Nephron progenitor cell (in vitro differentiated cells): Measurements from ENCODE around the gene MBTD1.
"Not testable (repeated sequence)": the region's sequence is repeated elsewhere in the genome, so short reads cannot be mapped to it uniquely, and the experiment has no call there.

ENCODE experiments used
- DNase-seq: peaks from one replicate; pipeline ENCODE4 v3.0.0; 2021
- H3K27ac Mint-ChIP-seq: 2 replicates; pipeline ENCODE4 v1.8.0; 2021; ENCODE audit warnings: mild to moderate bottlenecking, moderate library complexity, mixed read lengths
- H3K27me3 Mint-ChIP-seq: 2 replicates; pipeline ENCODE4 v1.8.0; 2021; ENCODE audit warnings: mild to moderate bottlenecking, low read depth, mixed read lengths; ENCODE audit not compliant: poor library complexity
- H3K36me3 Mint-ChIP-seq: 2 replicates; pipeline ENCODE4 v1.8.0; 2021; ENCODE audit warnings: low read depth, mixed read lengths
- H3K4me1 Mint-ChIP-seq: 2 replicates; pipeline ENCODE4 v1.8.0; 2021; ENCODE audit warnings: mixed read lengths
- H3K4me3 Mint-ChIP-seq: 2 replicates; pipeline ENCODE4 v1.8.0; 2021; ENCODE audit warnings: mild to moderate bottlenecking, moderate library complexity, mixed read lengths
- H3K9me3 Mint-ChIP-seq: 2 replicates; pipeline ENCODE4 v1.8.0; 2021; ENCODE audit warnings: mild to moderate bottlenecking, moderate library complexity, mixed read lengths
- TF ChIP-seq, protein P1 (sequence below): fragments of 200-600 bp; sonication (generic); IDR thresholded peaks from 2 replicates; pipeline ENCODE4 v1.5.0; 2021; ENCODE audit warnings: antibody characterized with exemption

The MBTD1 gene

GRCh38 chr17:51259564-51260236 lies at the start of gene MBTD1:
TSS of gene MBTD1 (minus strand) at chr17:51260049. CDS start at chr17:51225161, 34,888 bp downstream.
- Mint-ChIP-seq H3K36me3 (peaks cover 48% of the 10 kb centered on the region), H3K9me3 (no peaks in the 10 kb centered on the region), H3K4me3 (peak within 1 kb of the TSS; percentile 91), H3K27ac (peak within 1 kb of the TSS; percentile 100), H3K4me1 (peaks cover 52% of the 10 kb centered on the region), H3K27me3 (no peaks in the 10 kb centered on the region)
- TF ChIP-seq, protein P1, sequence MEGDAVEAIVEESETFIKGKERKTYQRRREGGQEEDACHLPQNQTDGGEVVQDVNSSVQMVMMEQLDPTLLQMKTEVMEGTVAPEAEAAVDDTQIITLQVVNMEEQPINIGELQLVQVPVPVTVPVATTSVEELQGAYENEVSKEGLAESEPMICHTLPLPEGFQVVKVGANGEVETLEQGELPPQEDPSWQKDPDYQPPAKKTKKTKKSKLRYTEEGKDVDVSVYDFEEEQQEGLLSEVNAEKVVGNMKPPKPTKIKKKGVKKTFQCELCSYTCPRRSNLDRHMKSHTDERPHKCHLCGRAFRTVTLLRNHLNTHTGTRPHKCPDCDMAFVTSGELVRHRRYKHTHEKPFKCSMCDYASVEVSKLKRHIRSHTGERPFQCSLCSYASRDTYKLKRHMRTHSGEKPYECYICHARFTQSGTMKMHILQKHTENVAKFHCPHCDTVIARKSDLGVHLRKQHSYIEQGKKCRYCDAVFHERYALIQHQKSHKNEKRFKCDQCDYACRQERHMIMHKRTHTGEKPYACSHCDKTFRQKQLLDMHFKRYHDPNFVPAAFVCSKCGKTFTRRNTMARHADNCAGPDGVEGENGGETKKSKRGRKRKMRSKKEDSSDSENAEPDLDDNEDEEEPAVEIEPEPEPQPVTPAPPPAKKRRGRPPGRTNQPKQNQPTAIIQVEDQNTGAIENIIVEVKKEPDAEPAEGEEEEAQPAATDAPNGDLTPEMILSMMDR: no peak
- DNase-seq: peak; percentile 96

GRCh38 chr17:51305182-51305581 lies 45.3 kb upstream of the MBTD1 start:
- peaks cover 30% of the 10 kb centered on the region for H3K36me3 Mint-ChIP-seq
- TF ChIP-seq, protein P1: no peak
- DNase-seq: no peak
- peaks cover 4% of the 10 kb centered on the region for H3K4me1 Mint-ChIP-seq
- H3K4me3 Mint-ChIP-seq: no peak overlapping the region
- peaks cover 3% of the 10 kb centered on the region for H3K27me3 Mint-ChIP-seq
- H3K9me3 Mint-ChIP-seq: peaks cover 63% of the 10 kb centered on the region
- no peak overlapping the region for H3K27ac Mint-ChIP-seq

DNA sequence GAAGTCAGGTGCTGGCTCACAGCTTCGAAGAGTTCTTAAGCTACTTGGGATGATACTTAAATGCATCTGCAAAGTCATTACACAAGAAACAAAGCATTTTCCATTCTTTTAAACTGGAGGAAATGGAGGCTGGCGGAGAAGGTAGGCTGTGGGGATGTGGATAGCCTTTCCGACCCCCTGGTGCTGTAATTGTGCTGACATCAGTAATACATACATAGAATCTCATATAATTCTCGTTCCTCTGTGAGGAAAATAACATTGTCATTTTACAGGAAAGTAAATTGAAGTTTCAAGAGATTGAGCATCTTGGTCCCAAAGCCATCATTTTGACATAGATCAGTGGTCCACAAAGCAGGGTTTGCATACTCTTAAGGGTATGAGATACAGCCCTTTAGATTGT lies 40.0 kb upstream of the MBTD1 start:
- TF ChIP-seq, protein P1: no peak
- DNase-seq: no peak
- Mint-ChIP-seq H3K36me3 (peaks cover 37% of the 10 kb centered on the region), H3K27me3 (no peaks in the 10 kb centered on the region), H3K4me1 (peaks cover 4% of the 10 kb centered on the region), H3K4me3 (no peak overlapping the region), H3K27ac (no peak overlapping the region), H3K9me3 (peaks cover 13% of the 10 kb centered on the region)

- no peak overlapping the region for H3K27ac Mint-ChIP-seq
- no peaks in the 10 kb centered on the region for H3K27me3 Mint-ChIP-seq
- peaks cover 13% of the 10 kb centered on the region for H3K9me3 Mint-ChIP-seq
- no peak for DNase-seq
- H3K36me3 Mint-ChIP-seq: peaks cover 42% of the 10 kb centered on the region
- H3K4me1 Mint-ChIP-seq: peaks cover 4% of the 10 kb centered on the region
- no peak overlapping the region for H3K4me3 Mint-ChIP-seq
- TF ChIP-seq, protein P1: peak; percentile 70
Observed at GRCh38 chr17:51298508-51299371, 38.9 kb upstream of the MBTD1 start.

GRCh38 chr17:51294338-51294737 lies 34.5 kb upstream of the MBTD1 start:
- not testable (repeated sequence) for H3K27ac Mint-ChIP-seq, H3K27me3 Mint-ChIP-seq
- peaks cover 66% of the 10 kb centered on the region for H3K36me3 Mint-ChIP-seq

GRCh38 chr17:51289696-51290111 lies 29.9 kb upstream of the MBTD1 start:
- Mint-ChIP-seq H3K36me3 (peaks cover 77% of the 10 kb centered on the region), H3K27ac (no peak overlapping the region)

More at GRCh38 chr17:51294338-51294737, 34.5 kb upstream of the MBTD1 start:
- not testable (repeated sequence) for H3K4me1 Mint-ChIP-seq, H3K4me3 Mint-ChIP-seq, DNase-seq, H3K9me3 Mint-ChIP-seq

More at GRCh38 chr17:51289696-51290111, 29.9 kb upstream of the MBTD1 start:
- DNase-seq: no peak
- TF ChIP-seq, protein P1: no peak
- Mint-ChIP-seq H3K4me1 (no peaks in the 10 kb centered on the region), H3K9me3 (peaks cover 6% of the 10 kb centered on the region), H3K4me3 (no peak overlapping the region), H3K27me3 (no peaks in the 10 kb centered on the region)
